K562 (cell line): Measurements from ENCODE around the gene ATOH8.

Experiments
- CREB1 ChIP-seq, 2 experiments: sonication (generic) in 1 of 2; formaldehyde crosslinking in 1 of 2; IDR thresholded peaks; 2 replicates each; pipeline versions ENCODE4 v1.6.1 to v1.8.0; 2012 to 2022; ENCODE audit warnings: inconsistent platforms in 1 of 2, mild to moderate bottlenecking in 1 of 2, missing genetic modification reagents in 1 of 2, moderate library complexity in 1 of 2
- ZNF24 ChIP-seq: fragments of 450-650 bp; IDR thresholded peaks from 2 replicates; pipeline ENCODE4 v1.6.1; 2016
- TF ChIP-seq, protein P1 (sequence below), 3 experiments: fragments of 200-800 bp in 1 of 3; fragments of 250-450 bp in 1 of 3; fragments of 450-650 bp in 1 of 3; sonication (Bioruptor Pico) in 1 of 3; sonication (Bioruptor generic) in 1 of 3; formaldehyde crosslinking in 1 of 3; IDR thresholded peaks; 2 replicates each; pipeline versions ENCODE4 v1.6.1 to v1.8.0; 2016 to 2022; ENCODE audit warnings: mild to moderate bottlenecking in 2 of 3, missing genetic modification characterization in 2 of 3, missing compliant biosample characterization in 1 of 3, moderate library complexity in 1 of 3

GRCh38 chr2:85744741-85745601 is 8.8 kb upstream of the ATOH8 start:
- no peak for TF ChIP-seq ZNF24
- TF ChIP-seq, protein P1, sequence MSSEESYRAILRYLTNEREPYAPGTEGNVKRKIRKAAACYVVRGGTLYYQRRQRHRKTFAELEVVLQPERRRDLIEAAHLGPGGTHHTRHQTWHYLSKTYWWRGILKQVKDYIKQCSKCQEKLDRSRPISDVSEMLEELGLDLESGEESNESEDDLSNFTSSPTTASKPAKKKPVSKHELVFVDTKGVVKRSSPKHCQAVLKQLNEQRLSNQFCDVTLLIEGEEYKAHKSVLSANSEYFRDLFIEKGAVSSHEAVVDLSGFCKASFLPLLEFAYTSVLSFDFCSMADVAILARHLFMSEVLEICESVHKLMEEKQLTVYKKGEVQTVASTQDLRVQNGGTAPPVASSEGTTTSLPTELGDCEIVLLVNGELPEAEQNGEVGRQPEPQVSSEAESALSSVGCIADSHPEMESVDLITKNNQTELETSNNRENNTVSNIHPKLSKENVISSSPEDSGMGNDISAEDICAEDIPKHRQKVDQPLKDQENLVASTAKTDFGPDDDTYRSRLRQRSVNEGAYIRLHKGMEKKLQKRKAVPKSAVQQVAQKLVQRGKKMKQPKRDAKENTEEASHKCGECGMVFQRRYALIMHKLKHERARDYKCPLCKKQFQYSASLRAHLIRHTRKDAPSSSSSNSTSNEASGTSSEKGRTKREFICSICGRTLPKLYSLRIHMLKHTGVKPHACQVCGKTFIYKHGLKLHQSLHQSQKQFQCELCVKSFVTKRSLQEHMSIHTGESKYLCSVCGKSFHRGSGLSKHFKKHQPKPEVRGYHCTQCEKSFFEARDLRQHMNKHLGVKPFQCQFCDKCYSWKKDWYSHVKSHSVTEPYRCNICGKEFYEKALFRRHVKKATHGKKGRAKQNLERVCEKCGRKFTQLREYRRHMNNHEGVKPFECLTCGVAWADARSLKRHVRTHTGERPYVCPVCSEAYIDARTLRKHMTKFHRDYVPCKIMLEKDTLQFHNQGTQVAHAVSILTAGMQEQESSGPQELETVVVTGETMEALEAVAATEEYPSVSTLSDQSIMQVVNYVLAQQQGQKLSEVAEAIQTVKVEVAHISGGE (CRISPR knock-in tag; IDR thresholded peaks at IDR 0.05) = no peak
- TF ChIP-seq CREB1 (IDR thresholded peaks at IDR 0.05) = no peak
- TF ChIP-seq CREB1 (CRISPR knock-in tag; IDR thresholded peaks at IDR 0.05) = no peak
